Astrocyte (in vitro differentiated cells and primary cell): ENCODE results near the gene TACR1. TPM values are rescaled to one million over a fixed set of nuclear protein-coding genes. Genes with fewer than 3 reads are reported as not detected.

ENCODE experiments used
- DNase-seq: peaks from one replicate; pipeline ENCODE4 v3.0.0-alpha.2; 2010; ENCODE audit warnings: low read depth
- FAIRE-seq: peaks from 2 replicates; lab custom pipeline; 2011; peaks lifted over from hg19 to GRCh38; lab: Jason Lieb, UNC
- H2AFZ ChIP-seq: 2 replicates; pipeline ENCODE4 v1.6.0; 2012; ENCODE audit warnings: low read depth, low read length, inconsistent platforms
- H3K27ac ChIP-seq: 2 replicates; pipeline ENCODE4 v1.5.1; 2011; ENCODE audit warnings: low read depth, low read length, inconsistent platforms
- H3K27me3 ChIP-seq: 2 replicates; pipeline ENCODE4 v1.6.0; 2011; ENCODE audit warnings: low read length, inconsistent platforms; ENCODE audit not compliant: insufficient read depth
- H3K36me3 ChIP-seq: 2 replicates; pipeline ENCODE4 v1.5.1; 2011; ENCODE audit warnings: low read length, inconsistent platforms; ENCODE audit not compliant: insufficient read depth
- H3K4me1 ChIP-seq: 2 replicates; pipeline ENCODE4 v1.5.1; 2011; ENCODE audit warnings: low read length, inconsistent platforms; ENCODE audit not compliant: insufficient read depth
- H3K4me2 ChIP-seq: 2 replicates; pipeline ENCODE4 v1.6.0; 2012; ENCODE audit warnings: low read length, inconsistent platforms
- H3K4me3 ChIP-seq: 2 replicates; pipeline ENCODE4 v1.5.1; 2011; ENCODE audit warnings: low read depth, mild to moderate bottlenecking, low read length, inconsistent platforms; ENCODE audit not compliant: insufficient read depth
- H3K79me2 ChIP-seq: 2 replicates; pipeline ENCODE4 v1.6.0; 2012; ENCODE audit warnings: mild to moderate bottlenecking, low read length, inconsistent platforms; ENCODE audit not compliant: insufficient read depth
- H3K9ac ChIP-seq: 2 replicates; pipeline ENCODE4 v1.6.0; 2012; ENCODE audit warnings: mild to moderate bottlenecking, low read length, inconsistent platforms
- H3K9me3 ChIP-seq: 2 replicates; pipeline ENCODE4 v1.5.1; 2012; ENCODE audit warnings: low read depth, mild to moderate bottlenecking, low read length, inconsistent platforms; ENCODE audit not compliant: insufficient read depth
- H4K20me1 ChIP-seq: 2 replicates; pipeline ENCODE4 v1.6.0; 2012; ENCODE audit warnings: low read length, inconsistent platforms; ENCODE audit not compliant: insufficient read depth
- H3K27ac Mint-ChIP-seq: one replicate; pipeline ENCODE4 v1.8.0; 2021; ENCODE audit warnings: mild to moderate bottlenecking, mixed read lengths; ENCODE audit not compliant: unreplicated experiment
- H3K27me3 Mint-ChIP-seq: one replicate; pipeline ENCODE4 v1.8.0; 2021; ENCODE audit warnings: low read depth, mixed read lengths; ENCODE audit not compliant: unreplicated experiment
- H3K36me3 Mint-ChIP-seq: one replicate; pipeline ENCODE4 v1.8.0; 2021; ENCODE audit warnings: low read depth, mixed read lengths; ENCODE audit not compliant: unreplicated experiment
- H3K4me1 Mint-ChIP-seq: one replicate; pipeline ENCODE4 v1.8.0; 2021; ENCODE audit warnings: low read depth, mixed read lengths; ENCODE audit not compliant: unreplicated experiment
- H3K4me3 Mint-ChIP-seq: one replicate; pipeline ENCODE4 v1.8.0; 2021; ENCODE audit warnings: mild to moderate bottlenecking, moderate library complexity, mixed read lengths; ENCODE audit not compliant: unreplicated experiment
- H3K9me3 Mint-ChIP-seq: one replicate; pipeline ENCODE4 v1.8.0; 2021; ENCODE audit warnings: mild to moderate bottlenecking, mixed read lengths; ENCODE audit not compliant: unreplicated experiment
- EZH2 ChIP-seq: IDR thresholded peaks from 2 replicates; pipeline ENCODE4 v1.6.1; 2012; ENCODE audit warnings: mild to moderate bottlenecking, low read length, inconsistent platforms; ENCODE audit not compliant: insufficient read depth
- total RNA-seq: library from RNA; stranded (reverse); gene quantifications from 2 replicates; pipeline ENCODE4 v1.2.1, GENCODE V29; 2021
- TF ChIP-seq, protein P1 (sequence below): IDR thresholded peaks from 2 replicates; pipeline ENCODE4 v1.5.1; 2011; ENCODE audit warnings: low read depth, mild to moderate bottlenecking, inconsistent platforms, low read length, moderate library complexity; ENCODE audit not compliant: insufficient read depth

The TACR1 gene
- total RNA-seq, 1 donor from 2014 or later = not detected

DNA sequence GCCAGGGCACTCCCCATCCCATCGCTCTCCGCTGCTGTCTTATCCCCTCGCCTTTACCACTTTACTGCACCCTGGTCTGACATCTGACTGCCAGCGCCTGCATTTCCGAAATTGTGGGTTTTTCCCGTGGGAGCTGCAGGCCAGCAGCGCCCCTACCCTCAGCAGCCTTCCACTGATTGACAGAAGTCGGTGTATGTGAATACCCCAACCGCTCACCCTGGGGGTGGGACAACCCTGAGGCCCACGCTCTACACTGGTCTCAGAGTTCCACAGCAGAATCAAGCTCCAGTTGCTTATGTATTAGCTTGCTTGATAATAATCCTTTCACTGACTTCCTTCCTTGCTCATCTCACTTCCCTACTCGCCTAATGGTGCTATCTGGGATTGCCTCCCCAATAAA, 178.8 kb downstream of the TACR1 start:
- peaks cover 5% of the 10 kb centered on the region for H3K4me1 ChIP-seq
- TF ChIP-seq, protein P1, sequence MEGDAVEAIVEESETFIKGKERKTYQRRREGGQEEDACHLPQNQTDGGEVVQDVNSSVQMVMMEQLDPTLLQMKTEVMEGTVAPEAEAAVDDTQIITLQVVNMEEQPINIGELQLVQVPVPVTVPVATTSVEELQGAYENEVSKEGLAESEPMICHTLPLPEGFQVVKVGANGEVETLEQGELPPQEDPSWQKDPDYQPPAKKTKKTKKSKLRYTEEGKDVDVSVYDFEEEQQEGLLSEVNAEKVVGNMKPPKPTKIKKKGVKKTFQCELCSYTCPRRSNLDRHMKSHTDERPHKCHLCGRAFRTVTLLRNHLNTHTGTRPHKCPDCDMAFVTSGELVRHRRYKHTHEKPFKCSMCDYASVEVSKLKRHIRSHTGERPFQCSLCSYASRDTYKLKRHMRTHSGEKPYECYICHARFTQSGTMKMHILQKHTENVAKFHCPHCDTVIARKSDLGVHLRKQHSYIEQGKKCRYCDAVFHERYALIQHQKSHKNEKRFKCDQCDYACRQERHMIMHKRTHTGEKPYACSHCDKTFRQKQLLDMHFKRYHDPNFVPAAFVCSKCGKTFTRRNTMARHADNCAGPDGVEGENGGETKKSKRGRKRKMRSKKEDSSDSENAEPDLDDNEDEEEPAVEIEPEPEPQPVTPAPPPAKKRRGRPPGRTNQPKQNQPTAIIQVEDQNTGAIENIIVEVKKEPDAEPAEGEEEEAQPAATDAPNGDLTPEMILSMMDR = no peak
- no peak for TF ChIP-seq EZH2
- no peak overlapping the region for H3K9ac ChIP-seq
- H3K4me2 ChIP-seq = no peak overlapping the region
- peaks cover 4% of the 10 kb centered on the region for H3K27me3 Mint-ChIP-seq
- no peak overlapping the region for H3K27ac ChIP-seq
- H3K9me3 ChIP-seq = no peaks in the 10 kb centered on the region
- H3K27ac Mint-ChIP-seq = no peak overlapping the region
- no peak overlapping the region for H2AFZ ChIP-seq
- no peaks in the 10 kb centered on the region for H3K27me3 ChIP-seq
- H3K79me2 ChIP-seq = no peaks in the 10 kb centered on the region
- no peaks in the 10 kb centered on the region for H3K36me3 ChIP-seq
- no peaks in the 10 kb centered on the region for H3K9me3 Mint-ChIP-seq
- H3K4me3 Mint-ChIP-seq = no peak overlapping the region
- H3K36me3 Mint-ChIP-seq = no peaks in the 10 kb centered on the region
- no peaks in the 10 kb centered on the region for H4K20me1 ChIP-seq
- FAIRE-seq = no peak
- DNase-seq = no peak
- peaks cover 11% of the 10 kb centered on the region for H3K4me1 Mint-ChIP-seq
- no peak overlapping the region for H3K4me3 ChIP-seq

DNA sequence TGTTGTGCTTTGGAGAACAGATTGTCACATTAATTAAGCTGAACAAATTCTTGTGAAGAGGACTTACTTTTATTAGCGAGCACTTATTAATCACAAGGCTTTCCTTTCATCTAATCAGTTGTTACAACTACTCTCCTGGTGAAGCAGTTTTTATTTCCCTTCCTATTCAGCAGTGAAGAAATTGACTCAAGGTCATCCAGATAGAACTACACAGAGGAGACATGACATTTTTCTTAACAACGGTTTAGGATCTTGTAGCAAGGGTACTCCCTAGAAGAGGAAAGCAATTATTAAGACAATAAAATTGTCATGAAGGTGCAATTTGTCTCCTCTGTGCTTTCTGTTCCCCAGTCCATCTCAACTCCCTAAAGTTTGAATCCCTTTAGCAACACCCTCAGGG, 179.5 kb downstream of the TACR1 start:
- Histone ChIP-seq H3K36me3 (no peaks in the 10 kb centered on the region), H2AFZ (no peak overlapping the region), H3K4me2 (no peak overlapping the region), H3K9me3 (no peaks in the 10 kb centered on the region), H3K27me3 (no peaks in the 10 kb centered on the region), H3K4me3 (no peak overlapping the region), H4K20me1 (no peaks in the 10 kb centered on the region), H3K79me2 (no peaks in the 10 kb centered on the region), H3K27ac (no peak overlapping the region), H3K9ac (no peak overlapping the region), H3K4me1 (peaks cover 5% of the 10 kb centered on the region)
- peaks cover 4% of the 10 kb centered on the region for H3K27me3 Mint-ChIP-seq
- TF ChIP-seq, protein P1 = no peak
- no peak for TF ChIP-seq EZH2
- H3K27ac Mint-ChIP-seq = no peak overlapping the region
- H3K4me3 Mint-ChIP-seq = no peak overlapping the region
- DNase-seq (no peak), FAIRE-seq (peak; percentile 13)
- no peaks in the 10 kb centered on the region for H3K36me3 Mint-ChIP-seq
- H3K9me3 Mint-ChIP-seq = no peaks in the 10 kb centered on the region
- peaks cover 11% of the 10 kb centered on the region for H3K4me1 Mint-ChIP-seq

DNA sequence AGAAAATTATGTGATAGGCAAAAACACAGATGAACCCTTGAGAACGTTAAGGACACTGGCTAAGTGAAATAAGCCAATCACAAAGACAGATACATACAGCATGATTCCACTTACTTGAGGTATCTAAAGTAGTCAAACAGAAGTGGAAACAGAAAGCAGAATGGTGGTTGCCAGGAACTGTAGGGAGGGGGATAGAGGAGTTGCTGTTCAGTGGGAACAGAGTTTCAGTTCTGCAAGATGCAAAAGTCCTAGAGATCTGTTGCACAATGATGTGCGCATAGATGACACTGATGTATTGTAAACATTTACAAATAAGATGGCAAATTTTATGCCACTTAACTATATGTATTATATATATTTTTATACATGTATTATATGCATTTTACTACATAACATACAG, 181.2 kb downstream of the TACR1 start:
- Histone ChIP-seq H3K27ac (no peak overlapping the region), H3K27me3 (no peaks in the 10 kb centered on the region), H2AFZ (no peak overlapping the region), H3K4me3 (no peak overlapping the region), H3K79me2 (no peaks in the 10 kb centered on the region), H3K4me2 (no peak overlapping the region), H3K9ac (no peak overlapping the region), H4K20me1 (no peaks in the 10 kb centered on the region), H3K36me3 (no peaks in the 10 kb centered on the region), H3K9me3 (no peaks in the 10 kb centered on the region), H3K4me1 (peaks cover 5% of the 10 kb centered on the region)
- Mint-ChIP-seq H3K36me3 (no peaks in the 10 kb centered on the region), H3K4me3 (no peak overlapping the region), H3K27me3 (peaks cover 4% of the 10 kb centered on the region), H3K4me1 (peaks cover 11% of the 10 kb centered on the region), H3K9me3 (no peaks in the 10 kb centered on the region), H3K27ac (no peak overlapping the region)
- TF ChIP-seq, protein P1 = no peak
- no peak for TF ChIP-seq EZH2
- DNase-seq (no peak), FAIRE-seq (no peak)
